ENCODE results near the gene ARMH1. TPM values are rescaled to one million over a fixed set of nuclear protein-coding genes. Genes with fewer than 3 reads are reported as not detected.
A peak's percentile ranks its signal among the peaks of the same experiment; 100 is the strongest.

The ARMH1 gene
- total RNA-seq, 4 donors from 2014 or later = 0.40 to 2.5 (median 0.96) TPM; not detected in 1

DNA sequence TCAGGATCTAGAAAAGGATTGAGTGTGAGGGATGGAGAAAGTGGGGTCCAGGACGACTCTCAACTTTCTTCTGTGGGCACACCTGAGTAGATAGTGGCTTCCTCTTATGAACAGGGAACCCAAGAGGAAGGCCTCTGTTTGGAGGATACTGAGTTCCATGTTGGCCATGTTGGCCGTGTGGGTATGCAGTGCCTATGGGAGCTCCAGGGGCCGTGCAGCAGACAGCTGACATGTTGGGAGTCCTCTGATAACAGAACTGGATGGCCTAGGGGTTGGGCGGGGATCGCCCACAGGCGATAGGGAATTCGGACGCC is 43.2 kb upstream of the ARMH1 start:
- Histone ChIP-seq H3K9me3 (no peaks in the 10 kb centered on the region), H3K4me1 (peaks cover 13 to 33% (median 16%) of the 10 kb centered on the region in 4 donors), H3K4me3 (peak overlapping the region; percentile 3 to 86 (median 81)), H3K36me3 (peaks cover 0 to 5% (median 1%) of the 10 kb centered on the region in 4 donors), H3K27ac (peak overlapping the region; percentile 93 to 98 (median 96)), H3K27me3 (no peaks in the 10 kb centered on the region)
- intact Hi-C loops (cut with DNase I; ENCODE audit: low total_unique reads) (no loop called here), in situ Hi-C loops (cut with MboI; ENCODE audit: low pct_ligation_motif_present in 1 of 4, low pct_unique_long_range_greater_than_20kb in 1 of 4, low sequenced_read_pairs in 3 of 4) (no loop called here)
- WGBS, 2 donors (ENCODE audit: low coverage in 1 of 2) = 21 to 100% methylated on average over 1 to 8 of the region's 8 CpGs
- DNase-seq = no peak
- TF ChIP-seq POLR2A (IDR thresholded peaks at IDR 0.05) (no peak), EP300 (IDR thresholded peaks at IDR 0.05; ENCODE audit: low read depth) (no peak), CTCF (IDR thresholded peaks at IDR 0.05) (peak in 1 of 5 experiments; percentile 19)

DNA sequence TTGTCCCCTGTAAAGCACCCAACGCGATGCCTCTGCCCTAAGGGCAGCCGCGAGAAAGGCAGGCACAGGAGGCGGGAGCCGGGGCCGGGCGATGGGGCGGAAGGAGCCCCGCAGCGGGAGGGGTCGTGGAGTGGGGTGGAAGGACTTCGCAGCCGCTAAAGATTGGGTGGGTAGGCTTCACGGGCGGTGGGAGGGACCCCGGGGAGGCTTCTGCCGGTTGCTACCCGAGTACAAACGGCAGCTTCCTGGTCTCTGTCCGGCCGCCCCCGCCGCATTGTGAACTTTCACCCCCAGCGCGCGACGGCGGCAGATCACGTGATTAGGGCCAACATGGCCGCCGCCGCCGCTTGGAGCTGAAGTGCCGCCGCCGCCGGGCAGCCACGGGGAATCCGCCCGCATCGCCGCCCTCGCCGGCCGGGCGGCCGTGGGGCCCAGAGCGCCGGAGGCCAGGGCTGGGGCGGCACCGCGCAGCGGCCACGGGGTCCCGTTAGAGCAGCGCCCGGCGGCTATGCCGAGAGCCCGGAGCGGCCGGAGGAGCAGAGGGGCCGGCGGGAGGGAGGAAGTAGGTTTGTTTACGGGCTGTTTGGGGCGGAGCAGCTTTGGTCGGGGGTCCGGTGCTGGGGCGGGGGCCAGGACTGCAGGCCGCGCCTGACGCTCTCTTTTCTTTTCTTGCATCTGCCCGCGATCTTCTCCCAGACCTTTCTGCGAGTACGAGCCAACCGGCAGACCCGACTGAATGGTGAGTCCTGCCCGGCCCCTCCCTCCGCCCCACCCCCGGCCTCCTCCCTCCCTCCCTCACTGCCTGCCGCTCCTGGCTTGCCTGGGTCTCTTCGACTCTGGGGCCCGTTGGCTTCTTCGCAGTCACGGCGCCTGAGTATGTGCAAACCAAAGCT is 42.6 kb upstream of the ARMH1 start:
- peak; percentile 93 for DNase-seq
- in situ Hi-C loops (cut with MboI; ENCODE audit: low pct_ligation_motif_present in 1 of 4, low pct_unique_long_range_greater_than_20kb in 1 of 4, low sequenced_read_pairs in 3 of 4) = no loop called here
- WGBS, 2 donors (ENCODE audit: low coverage in 1 of 2) = 1% methylated on average over 69 of the region's 88 CpGs; no CpG with 5 or more reads in 1 of the 2 donors
- H3K4me1 ChIP-seq = peaks cover 16 to 39% (median 19%) of the 10 kb centered on the region in 4 donors
- peak overlapping the region; percentile 93 to 98 (median 96) for H3K27ac ChIP-seq
- no peak for TF ChIP-seq CTCF (IDR thresholded peaks at IDR 0.05)
- peak; percentile 56 to 91 (median 90) for TF ChIP-seq POLR2AphosphoS5 (IDR thresholded peaks at IDR 0.05)
- peak; percentile 84 for TF ChIP-seq POLR2A (IDR thresholded peaks at IDR 0.05)
- TF ChIP-seq EP300 (IDR thresholded peaks at IDR 0.05; ENCODE audit: low read depth) = no peak
- H3K27me3 ChIP-seq = no peaks in the 10 kb centered on the region
- H3K9me3 ChIP-seq = no peaks in the 10 kb centered on the region
- H3K36me3 ChIP-seq = peaks cover 0 to 9% (median 4%) of the 10 kb centered on the region in 4 donors
- intact Hi-C loops (cut with DNase I; ENCODE audit: low total_unique reads) = no loop called here
- H3K4me3 ChIP-seq = peak overlapping the region; percentile 77 to 86 (median 84)

DNA sequence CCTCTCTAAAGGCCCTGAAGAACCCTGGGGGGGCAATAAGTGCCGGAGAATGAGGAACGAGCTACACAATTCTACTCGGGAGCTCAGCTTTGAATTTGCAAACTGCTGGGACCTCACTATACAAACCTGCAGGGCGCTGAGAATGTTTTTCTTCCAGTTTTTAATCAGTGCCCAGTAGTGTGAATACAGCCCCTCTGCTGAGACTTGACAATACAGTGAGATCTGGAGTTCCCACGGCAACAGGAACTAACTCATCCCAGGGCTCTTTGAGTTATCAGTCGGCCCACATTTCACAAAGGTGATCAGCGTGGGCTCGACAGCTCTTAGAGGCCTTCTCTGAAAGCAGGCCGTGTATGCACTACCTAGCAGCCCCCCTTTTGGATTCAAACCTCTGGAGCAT is 41.9 kb upstream of the ARMH1 start:
- 12% methylated on average over 9 of the region's 9 CpGs; no CpG with 5 or more reads in 1 of the 2 donors for WGBS, 2 donors (ENCODE audit: low coverage in 1 of 2)
- peaks cover 0 to 11% (median 5%) of the 10 kb centered on the region in 4 donors for H3K36me3 ChIP-seq
- peak overlapping the region; percentile 93 to 98 (median 96) for H3K27ac ChIP-seq
- intact Hi-C loops (cut with DNase I; ENCODE audit: low total_unique reads) (no loop called here), in situ Hi-C loops (cut with MboI; ENCODE audit: low pct_ligation_motif_present in 1 of 4, low pct_unique_long_range_greater_than_20kb in 1 of 4, low sequenced_read_pairs in 3 of 4) (no loop called here)
- no peak for DNase-seq
- H3K4me3 ChIP-seq = peak overlapping the region; percentile 77 to 86 (median 84)
- TF ChIP-seq CTCF (IDR thresholded peaks at IDR 0.05) (no peak), POLR2AphosphoS5 (IDR thresholded peaks at IDR 0.05) (no peak), POLR2A (IDR thresholded peaks at IDR 0.05) (no peak), EP300 (IDR thresholded peaks at IDR 0.05; ENCODE audit: low read depth) (no peak)
- H3K9me3 ChIP-seq = no peaks in the 10 kb centered on the region
- H3K27me3 ChIP-seq = no peaks in the 10 kb centered on the region
- peaks cover 16 to 41% (median 25%) of the 10 kb centered on the region in 4 donors for H3K4me1 ChIP-seq

- WGBS, 2 donors (ENCODE audit: low coverage in 1 of 2) = 92 to 100% methylated on average over 2 of the region's 3 CpGs
- Histone ChIP-seq H3K4me3 (no peak overlapping the region), H3K27me3 (no peaks in the 10 kb centered on the region), H3K9me3 (no peaks in the 10 kb centered on the region), H3K4me1 (peaks cover 16 to 41% (median 30%) of the 10 kb centered on the region in 4 donors), H3K27ac (no peak overlapping the region), H3K36me3 (peaks cover 0 to 11% (median 5%) of the 10 kb centered on the region in 4 donors)
- DNase-seq = no peak
- TF ChIP-seq POLR2A (IDR thresholded peaks at IDR 0.05) = no peak
- no peak for TF ChIP-seq POLR2AphosphoS5 (IDR thresholded peaks at IDR 0.05)
- no peak for TF ChIP-seq CTCF (IDR thresholded peaks at IDR 0.05)
- no peak for TF ChIP-seq EP300 (IDR thresholded peaks at IDR 0.05; ENCODE audit: low read depth)
- in situ Hi-C loops (cut with MboI; ENCODE audit: low pct_ligation_motif_present in 1 of 4, low pct_unique_long_range_greater_than_20kb in 1 of 4, low sequenced_read_pairs in 3 of 4) = no loop called here
- intact Hi-C loops (cut with DNase I; ENCODE audit: low total_unique reads) = loop anchor here (5.0 kb wide), 1 partner anchor 598 kb away; no protein-coding TSS in a partner anchor
These were observed 39.8 kb upstream of the ARMH1 start for GRCh38 chr1:44634606-44635189.

Measured in transverse colon (tissue), 4 donors.